IPS-18a (cell line): Measurements from ENCODE around the gene ERAP2.

Experiments
- H3K27ac ChIP-seq: one replicate; pipeline ENCODE4 v1.5.1; 2013; ENCODE audit warnings: low read length
- H3K27me3 ChIP-seq: one replicate; pipeline ENCODE4 v1.6.1; 2013; ENCODE audit warnings: mild to moderate bottlenecking, low read length; ENCODE audit not compliant: control insufficient read depth, insufficient read depth
- H3K36me3 ChIP-seq: one replicate; pipeline ENCODE4 v1.6.1; 2013; ENCODE audit warnings: low read depth, low read length; ENCODE audit not compliant: control insufficient read depth
- H3K4me1 ChIP-seq: one replicate; pipeline ENCODE4 v1.6.1; 2013; ENCODE audit warnings: low read depth, low read length; ENCODE audit not compliant: control insufficient read depth
- H3K4me3 ChIP-seq: one replicate; pipeline ENCODE4 v1.5.1; 2013; ENCODE audit warnings: low read length
- H3K9ac ChIP-seq: one replicate; pipeline ENCODE4 v1.6.1; 2013; ENCODE audit warnings: mild to moderate bottlenecking, low read length, moderate library complexity
- H3K9me3 ChIP-seq: one replicate; pipeline ENCODE4 v1.6.1; 2013; ENCODE audit warnings: low read depth, low read length; ENCODE audit not compliant: control insufficient read depth

Gene ERAP2

GRCh38 chr5:96880444-96881164 lies 4.3 kb downstream of the ERAP2 start:
- Histone ChIP-seq H3K9ac (no peak overlapping the region), H3K27me3 (no peaks in the 10 kb centered on the region), H3K27ac (no peak overlapping the region), H3K4me1 (no peaks in the 10 kb centered on the region), H3K36me3 (no peaks in the 10 kb centered on the region), H3K9me3 (no peaks in the 10 kb centered on the region), H3K4me3 (no peak overlapping the region)

- Histone ChIP-seq H3K27me3 (no peaks in the 10 kb centered on the region), H3K9me3 (no peaks in the 10 kb centered on the region), H3K36me3 (no peaks in the 10 kb centered on the region), H3K9ac (no peak overlapping the region), H3K4me3 (no peak overlapping the region), H3K4me1 (no peaks in the 10 kb centered on the region), H3K27ac (no peak overlapping the region)
Measured at GRCh38 chr5:96881511-96882115, 5.3 kb downstream of the ERAP2 start.

- Histone ChIP-seq H3K9ac (no peak overlapping the region), H3K4me1 (no peaks in the 10 kb centered on the region), H3K27ac (no peak overlapping the region), H3K36me3 (no peaks in the 10 kb centered on the region), H3K9me3 (no peaks in the 10 kb centered on the region), H3K27me3 (no peaks in the 10 kb centered on the region), H3K4me3 (no peak overlapping the region)
Measured at GRCh38 chr5:96883871-96884270, 7.6 kb downstream of the ERAP2 start.

- no peaks in the 10 kb centered on the region for H3K36me3 ChIP-seq
- H3K9ac ChIP-seq = no peak overlapping the region
- no peak overlapping the region for H3K27ac ChIP-seq
- no peak overlapping the region for H3K4me3 ChIP-seq
- no peaks in the 10 kb centered on the region for H3K9me3 ChIP-seq
- H3K27me3 ChIP-seq = no peaks in the 10 kb centered on the region
- H3K4me1 ChIP-seq = no peaks in the 10 kb centered on the region
Measured at GRCh38 chr5:96884995-96885394, 8.7 kb downstream of the ERAP2 start.

- no peaks in the 10 kb centered on the region for H3K36me3 ChIP-seq
- no peak overlapping the region for H3K4me3 ChIP-seq
- no peak overlapping the region for H3K27ac ChIP-seq
Measured at GRCh38 chr5:96885518-96886338, 9.4 kb downstream of the ERAP2 start.

GRCh38 chr5:96893342-96893741 lies 17.0 kb downstream of the ERAP2 start:
- Histone ChIP-seq H3K9ac (no peak overlapping the region), H3K4me1 (no peaks in the 10 kb centered on the region), H3K9me3 (no peaks in the 10 kb centered on the region), H3K27ac (no peak overlapping the region), H3K27me3 (no peaks in the 10 kb centered on the region), H3K36me3 (no peaks in the 10 kb centered on the region), H3K4me3 (no peak overlapping the region)

More at GRCh38 chr5:96885518-96886338, 9.4 kb downstream of the ERAP2 start:
- no peaks in the 10 kb centered on the region for H3K27me3 ChIP-seq
- no peaks in the 10 kb centered on the region for H3K9me3 ChIP-seq
- no peaks in the 10 kb centered on the region for H3K4me1 ChIP-seq
- H3K9ac ChIP-seq = no peak overlapping the region

GRCh38 chr5:96896276-96896675 lies 20.0 kb downstream of the ERAP2 start:
- no peak overlapping the region for H3K9ac ChIP-seq
- H3K36me3 ChIP-seq = no peaks in the 10 kb centered on the region
- H3K9me3 ChIP-seq = no peaks in the 10 kb centered on the region
- H3K4me3 ChIP-seq = no peak overlapping the region
- H3K27ac ChIP-seq = no peak overlapping the region
- H3K27me3 ChIP-seq = no peaks in the 10 kb centered on the region
- no peaks in the 10 kb centered on the region for H3K4me1 ChIP-seq

- Histone ChIP-seq H3K4me1 (no peaks in the 10 kb centered on the region), H3K27ac (no peak overlapping the region), H3K36me3 (no peaks in the 10 kb centered on the region), H3K9ac (no peak overlapping the region), H3K9me3 (no peaks in the 10 kb centered on the region), H3K27me3 (no peaks in the 10 kb centered on the region), H3K4me3 (no peak overlapping the region)
Measured at GRCh38 chr5:96896806-96897205, 20.5 kb downstream of the ERAP2 start.

GRCh38 chr5:96901384-96901783 lies 25.1 kb downstream of the ERAP2 start:
- no peaks in the 10 kb centered on the region for H3K27me3 ChIP-seq
- no peak overlapping the region for H3K27ac ChIP-seq
- H3K9ac ChIP-seq = no peak overlapping the region
- no peaks in the 10 kb centered on the region for H3K4me1 ChIP-seq
- H3K9me3 ChIP-seq = no peaks in the 10 kb centered on the region
- H3K36me3 ChIP-seq = no peaks in the 10 kb centered on the region
- no peak overlapping the region for H3K4me3 ChIP-seq

GRCh38 chr5:96901841-96902240 lies 25.5 kb downstream of the ERAP2 start:
- no peaks in the 10 kb centered on the region for H3K9me3 ChIP-seq
- no peaks in the 10 kb centered on the region for H3K36me3 ChIP-seq
- no peaks in the 10 kb centered on the region for H3K4me1 ChIP-seq
- H3K9ac ChIP-seq = no peak overlapping the region
- H3K27me3 ChIP-seq = no peaks in the 10 kb centered on the region
- H3K27ac ChIP-seq = no peak overlapping the region
- H3K4me3 ChIP-seq = no peak overlapping the region

GRCh38 chr5:96902876-96903275 lies 26.6 kb downstream of the ERAP2 start:
- Histone ChIP-seq H3K27ac (no peak overlapping the region), H3K9me3 (no peaks in the 10 kb centered on the region), H3K36me3 (no peaks in the 10 kb centered on the region), H3K4me1 (no peaks in the 10 kb centered on the region), H3K27me3 (no peaks in the 10 kb centered on the region), H3K9ac (no peak overlapping the region), H3K4me3 (no peak overlapping the region)
